K562 treated with DMSO at 1 percent for 24 hours (cell line): ENCODE data around the gene SCRN3. TPM values are rescaled to one million over a fixed set of nuclear protein-coding genes. Genes with fewer than 3 reads are reported as not detected.

Experiments
- total RNA-seq: library from RNA; unstranded; fragments of 300-600 nt; gene quantifications from 2 replicates; pipeline ENCODE4 v1.2.3, GENCODE V29; 2022; ENCODE audit warnings: low read depth; ENCODE audit not compliant: insufficient read depth

Gene SCRN3, protein sequence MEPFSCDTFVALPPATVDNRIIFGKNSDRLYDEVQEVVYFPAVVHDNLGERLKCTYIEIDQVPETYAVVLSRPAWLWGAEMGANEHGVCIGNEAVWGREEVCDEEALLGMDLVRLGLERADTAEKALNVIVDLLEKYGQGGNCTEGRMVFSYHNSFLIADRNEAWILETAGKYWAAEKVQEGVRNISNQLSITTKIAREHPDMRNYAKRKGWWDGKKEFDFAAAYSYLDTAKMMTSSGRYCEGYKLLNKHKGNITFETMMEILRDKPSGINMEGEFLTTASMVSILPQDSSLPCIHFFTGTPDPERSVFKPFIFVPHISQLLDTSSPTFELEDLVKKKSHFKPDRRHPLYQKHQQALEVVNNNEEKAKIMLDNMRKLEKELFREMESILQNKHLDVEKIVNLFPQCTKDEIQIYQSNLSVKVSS
- total RNA-seq: 16.8 and 26.2 TPM in 2 replicates

DNA sequence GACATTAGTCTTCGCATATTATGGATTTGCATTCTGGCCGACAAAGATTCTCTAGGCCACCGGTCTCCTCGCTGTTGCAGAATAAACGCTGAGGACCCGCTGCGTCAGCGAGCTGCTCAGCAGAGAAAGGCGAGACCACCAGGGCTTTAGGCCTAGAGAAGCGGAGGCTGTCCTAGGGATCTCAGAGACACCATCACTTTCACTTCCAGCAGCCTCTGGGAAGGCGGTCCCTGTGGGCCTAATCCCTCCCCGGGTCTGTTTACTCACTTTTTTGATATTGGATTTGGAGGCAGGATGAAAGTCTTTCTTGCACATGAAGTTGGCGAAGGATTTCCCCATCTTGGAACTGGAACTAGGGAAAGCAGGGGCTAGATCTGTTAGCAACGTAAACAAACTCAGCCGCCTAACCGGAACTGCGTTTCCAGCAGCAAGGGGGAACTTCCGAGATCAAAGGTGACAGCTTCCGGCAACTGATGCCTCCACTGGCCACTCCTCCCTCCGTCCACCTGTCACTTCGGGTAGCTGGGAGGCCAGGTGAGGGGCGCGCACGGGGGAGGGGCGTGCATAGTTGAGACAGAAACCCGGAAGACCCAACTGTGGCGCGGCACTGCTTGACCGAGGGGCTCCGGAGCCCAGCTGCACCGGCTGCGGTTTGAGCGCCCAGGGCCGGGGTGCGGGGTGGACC lies at the start of gene SCRN3:
TSS of gene SCRN3 (plus strand) at position 447 of the 685 bp plus-strand sequence. CDS start 2,554 bp downstream, outside the sequence.

Other genes with a start within 250 kb of the SCRN3 start
- gene OLA1, start 147.2 kb upstream of the SCRN3 start, total RNA-seq: 81.2 and 97.4 TPM in 2 replicates
- 0.46 and 0.88 TPM in 2 replicates for gene SP9, start 60.8 kb upstream of the SCRN3 start, total RNA-seq
- 0.17 TPM in 1 of 2 replicates, not detected in the other for gene GPR155, start 91.3 kb downstream of the SCRN3 start, total RNA-seq
- gene WIPF1, start 202.1 kb downstream of the SCRN3 start, total RNA-seq: 5.3 and 9.5 TPM in 2 replicates